Limb (tissue), 2 donors: ENCODE measurements around the gene LRCH3.

Source experiments
- DNase-seq, 2 donors: peaks; one replicate each; pipeline ENCODE4 v3.0.0-alpha.2; 2016; ENCODE audit errors: extremely low spot score in 2 of 2

The LRCH3 gene

DNA sequence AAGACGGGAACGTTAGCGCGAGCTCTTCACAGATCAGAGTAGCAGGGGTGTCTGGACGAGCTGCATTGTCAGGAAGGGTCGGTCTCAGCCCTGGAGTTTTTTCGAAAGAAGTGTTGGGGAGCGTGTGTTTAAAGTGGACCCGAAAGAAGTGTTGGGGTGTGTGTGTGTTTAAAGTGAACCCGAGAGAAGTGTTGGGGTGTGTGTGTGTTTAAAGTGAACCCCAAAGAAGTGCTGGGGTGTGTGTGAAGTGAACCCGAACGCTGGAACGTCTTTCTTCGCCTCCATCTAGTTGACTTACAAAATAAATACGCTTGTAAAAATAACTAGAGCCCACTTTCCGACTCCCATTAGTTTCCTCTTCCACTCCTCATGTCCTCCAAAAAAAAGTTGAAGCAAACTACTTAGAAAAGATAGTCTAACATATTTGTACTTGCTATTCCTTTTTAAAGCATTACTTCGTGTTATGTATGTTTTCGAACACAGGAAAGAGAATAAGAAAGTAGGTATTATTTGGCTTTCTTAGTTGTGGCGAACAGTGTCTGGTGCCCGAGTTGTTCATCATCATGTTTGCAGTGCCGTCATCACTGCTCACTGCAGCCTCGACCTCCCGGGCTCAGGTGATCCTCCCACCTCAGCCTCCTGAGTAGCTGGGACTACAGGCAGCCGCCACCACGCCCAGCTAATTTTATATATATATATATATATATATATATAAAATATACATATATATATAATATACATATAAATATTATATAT lies 1.0 kb downstream of the LRCH3 start:
- no peak for DNase-seq

DNA sequence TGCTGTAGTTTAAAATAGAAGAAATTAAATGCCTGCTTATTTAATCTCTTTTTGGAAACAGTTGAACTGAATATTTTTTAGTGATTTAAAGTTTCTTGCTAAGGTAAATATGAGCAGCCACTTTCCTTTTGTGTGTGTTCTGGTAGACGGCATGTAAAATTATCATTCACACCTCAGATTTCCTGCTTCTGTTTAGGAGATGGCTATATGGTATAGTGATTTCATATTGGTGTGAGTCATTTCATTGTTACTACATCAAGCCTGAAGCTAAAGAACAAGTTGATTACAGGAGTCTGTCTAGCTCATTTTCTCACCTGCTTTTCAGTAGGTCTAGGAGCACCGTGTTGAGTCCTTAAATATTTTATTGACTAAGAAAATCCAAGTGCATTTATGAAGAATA lies 2.2 kb downstream of the LRCH3 start:
- DNase-seq = no peak

DNA sequence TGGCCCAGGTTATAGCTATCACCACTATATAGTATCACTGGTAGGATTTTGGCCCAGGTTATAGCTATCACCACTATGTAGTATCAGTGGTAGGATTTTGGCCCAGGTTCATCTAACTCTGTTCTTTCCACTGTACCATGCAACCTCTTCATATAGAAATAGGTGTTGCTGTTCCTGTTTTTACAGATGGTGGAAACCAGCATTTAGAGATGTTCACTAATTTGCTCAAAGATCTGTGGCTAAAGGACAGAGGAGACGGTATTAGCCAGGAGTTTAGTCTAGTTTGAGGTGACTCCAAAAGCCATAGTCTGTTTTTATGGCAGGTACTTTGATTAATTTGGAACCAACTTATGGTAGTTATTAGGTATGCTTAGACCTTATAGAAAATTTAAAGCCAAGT lies 3.1 kb downstream of the LRCH3 start:
- DNase-seq = no peak

DNA sequence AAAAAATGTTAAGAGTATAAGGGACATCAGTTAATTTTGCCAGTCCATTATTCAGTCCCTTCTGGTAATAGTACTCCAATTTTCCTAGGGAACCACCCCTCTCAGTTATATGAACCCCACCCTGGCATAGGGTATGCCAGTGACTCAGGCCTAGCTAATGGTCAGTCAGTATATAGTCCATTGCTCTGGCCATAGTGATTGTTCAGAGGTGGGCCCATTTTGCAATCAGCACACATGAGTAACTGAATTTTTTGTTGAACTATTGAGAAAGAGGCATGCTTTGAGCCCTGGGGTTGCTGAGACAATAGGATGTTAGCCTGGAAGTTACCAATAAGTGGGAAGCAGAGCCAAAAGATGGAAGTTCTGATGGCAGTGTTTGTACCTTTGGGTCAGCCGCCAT lies 4.1 kb downstream of the LRCH3 start:
- DNase-seq = no peak

DNA sequence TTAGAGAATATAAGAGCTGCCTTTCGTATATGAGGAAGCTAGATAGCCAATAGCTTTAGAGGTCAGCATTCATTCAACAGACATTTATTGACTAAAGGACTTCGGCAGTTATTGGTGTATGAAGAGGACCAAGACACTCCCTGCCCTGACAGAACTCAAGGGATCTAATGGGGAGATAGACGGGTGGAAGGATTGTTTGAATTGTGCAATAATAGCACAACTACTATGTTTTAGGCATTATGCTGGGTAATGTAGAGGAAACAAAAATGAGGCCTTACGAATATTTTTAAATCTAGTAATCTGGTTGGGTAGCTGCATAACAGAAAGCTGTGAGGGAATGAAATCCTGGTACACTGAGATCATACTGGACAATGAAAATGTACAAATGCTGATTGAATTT lies 5.0 kb downstream of the LRCH3 start:
- DNase-seq = no peak

DNA sequence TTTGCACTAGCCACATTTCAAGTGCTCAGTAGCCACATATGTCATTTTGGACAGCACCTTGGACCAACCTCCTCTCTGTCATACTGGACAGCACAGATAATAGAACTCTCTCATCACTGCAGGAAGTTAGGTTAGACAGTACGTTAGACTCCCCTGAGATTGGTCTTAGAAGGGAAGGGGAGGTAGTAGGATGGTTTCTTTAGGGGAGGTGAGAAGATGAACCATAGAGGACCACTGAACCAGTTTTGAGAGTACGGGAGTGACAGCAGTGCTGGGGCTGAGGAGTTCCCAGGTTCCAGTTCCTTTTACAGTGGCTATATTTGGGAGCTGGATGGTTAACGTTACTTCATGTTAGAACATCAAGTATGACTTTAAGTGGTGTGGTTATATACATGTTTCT lies 7.8 kb downstream of the LRCH3 start:
- DNase-seq = no peak

DNA sequence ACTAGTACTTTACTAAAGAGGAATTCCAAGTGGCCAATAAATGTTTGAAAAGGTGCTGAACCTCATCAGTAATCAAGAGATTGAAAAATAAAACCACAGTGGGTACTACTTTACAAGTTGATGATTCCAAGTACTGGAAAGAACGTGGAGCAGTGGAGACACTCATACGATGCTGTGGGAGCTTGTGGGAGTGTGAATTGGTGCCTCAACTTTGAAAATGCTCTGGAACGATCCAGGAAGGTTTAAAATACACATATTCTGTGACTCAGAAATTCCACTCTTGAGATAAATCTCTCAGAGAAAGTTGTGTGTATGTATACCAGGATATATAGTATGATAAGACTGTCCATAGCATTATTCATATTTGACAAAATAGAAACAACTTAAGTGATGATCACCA lies 9.3 kb downstream of the LRCH3 start:
- no peak for DNase-seq

DNA sequence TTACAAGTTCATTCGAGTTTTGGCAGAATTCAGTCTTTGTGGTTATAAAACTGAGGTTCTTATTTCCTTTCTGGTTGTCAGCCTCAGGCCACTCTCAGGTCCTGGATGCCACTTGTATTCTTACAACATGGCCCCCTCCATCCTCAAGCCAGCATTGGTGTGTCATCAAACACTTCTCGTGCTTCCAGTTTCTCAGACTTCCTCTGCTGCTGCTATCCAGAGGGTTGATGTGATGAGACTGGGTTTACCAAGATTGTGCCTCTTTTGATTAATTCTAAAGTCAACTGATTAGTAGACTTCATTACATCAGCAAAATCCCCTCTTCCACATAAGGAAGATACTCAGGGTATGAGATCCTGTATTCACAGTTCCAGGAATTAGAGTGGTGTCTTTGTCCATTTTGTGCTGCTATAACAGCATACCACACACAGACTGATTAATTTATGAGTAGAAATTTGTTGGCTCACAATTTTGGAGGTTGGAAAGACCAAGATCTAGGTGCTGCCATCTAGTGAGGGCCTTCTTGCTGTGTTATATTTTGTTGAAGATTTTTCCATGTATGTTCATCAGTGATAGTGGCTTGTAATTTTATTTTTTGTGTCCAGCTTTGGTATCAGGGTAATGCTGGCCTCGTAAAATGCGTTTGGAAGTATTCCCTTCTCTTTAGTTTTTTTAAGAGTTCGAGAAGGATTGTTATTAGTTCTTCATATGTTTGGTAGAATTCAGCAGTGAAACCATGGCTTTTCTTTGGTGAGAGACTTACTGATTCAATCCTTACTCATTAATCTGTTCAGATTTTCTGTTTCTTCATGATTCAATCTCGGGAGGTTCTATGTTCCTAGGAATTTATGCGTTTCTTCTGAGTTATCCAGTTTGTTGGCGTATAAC lies 11.1 kb downstream of the LRCH3 start:
- DNase-seq = no peak

DNA sequence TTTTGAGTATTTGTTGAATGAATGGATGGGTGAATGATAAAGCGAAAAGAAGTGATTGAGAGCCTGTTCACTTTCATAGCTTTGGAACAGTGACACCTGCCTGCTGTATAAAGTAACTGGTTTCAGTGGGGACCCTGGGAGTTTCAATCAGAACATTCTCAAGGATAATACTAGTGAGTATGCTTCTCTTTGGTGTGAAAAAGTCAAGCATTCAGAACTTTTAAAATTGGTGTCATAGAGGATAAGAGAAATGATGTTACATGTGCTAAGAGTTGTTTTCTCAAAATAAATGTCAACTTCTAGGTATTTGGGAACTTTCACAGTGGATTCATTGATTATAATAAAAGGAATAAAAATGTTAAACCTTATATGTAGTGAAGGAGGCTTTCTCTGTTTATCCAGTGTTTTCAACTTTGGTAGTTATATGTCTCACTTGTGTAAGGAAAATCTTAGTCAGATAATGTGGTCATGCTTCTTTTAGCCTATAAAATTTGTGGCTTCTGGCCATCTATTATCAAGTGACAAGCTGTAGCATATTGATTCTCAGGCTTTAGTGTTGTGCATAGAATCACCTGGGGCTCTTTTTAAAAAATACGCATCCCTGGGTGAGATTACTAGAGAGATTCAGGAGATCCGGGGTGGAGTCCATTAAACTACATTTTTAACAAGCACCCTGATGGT lies 11.9 kb downstream of the LRCH3 start:
- no peak for DNase-seq

DNA sequence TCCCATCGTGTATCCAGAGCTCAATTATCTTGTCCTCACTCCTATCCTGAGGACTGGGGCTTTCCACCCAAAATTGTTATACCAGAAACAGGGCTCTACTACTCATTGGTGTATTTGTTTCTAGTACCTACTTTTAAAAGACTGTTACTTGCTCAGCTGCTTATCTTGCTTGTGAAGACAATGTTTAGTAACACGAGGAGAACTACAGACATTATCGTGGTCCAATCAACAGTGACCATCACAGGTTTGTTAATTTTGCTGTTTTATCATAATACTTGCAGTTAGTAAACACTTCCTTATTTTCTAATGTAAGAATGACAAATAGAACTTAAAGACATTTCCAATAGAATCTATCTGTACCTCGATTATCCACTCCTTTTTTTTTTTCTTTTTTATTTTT lies 13.5 kb downstream of the LRCH3 start:
- DNase-seq = no peak

DNA sequence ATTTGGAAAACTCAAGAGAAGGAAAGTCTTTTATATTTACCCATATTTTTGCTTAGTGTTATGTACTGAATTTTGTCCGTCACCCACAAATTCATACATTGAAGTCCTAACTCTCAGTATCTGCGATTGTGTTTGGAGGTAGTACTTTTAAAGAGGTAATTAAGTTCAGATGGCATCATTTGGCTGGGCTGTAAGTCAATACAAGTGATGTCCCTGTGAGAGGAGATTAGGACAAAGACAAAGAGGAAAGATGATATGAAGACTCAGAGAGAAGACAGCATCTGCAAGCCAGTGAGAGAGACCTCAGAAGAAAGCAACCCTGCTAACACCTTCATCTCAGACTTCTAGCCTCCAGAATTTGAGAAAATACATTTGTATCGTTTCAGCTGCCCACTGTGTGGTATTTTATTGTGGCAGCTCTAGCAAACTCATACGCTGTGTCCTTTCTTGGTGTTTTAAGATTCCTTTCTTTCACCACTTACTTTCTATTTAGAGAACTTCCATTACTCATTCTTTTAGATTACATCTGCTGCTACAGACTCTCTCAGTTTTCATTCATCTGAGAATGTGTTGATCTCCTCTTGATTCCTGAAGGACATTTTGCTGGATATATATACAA lies 17.0 kb downstream of the LRCH3 start:
- no peak for DNase-seq

DNA sequence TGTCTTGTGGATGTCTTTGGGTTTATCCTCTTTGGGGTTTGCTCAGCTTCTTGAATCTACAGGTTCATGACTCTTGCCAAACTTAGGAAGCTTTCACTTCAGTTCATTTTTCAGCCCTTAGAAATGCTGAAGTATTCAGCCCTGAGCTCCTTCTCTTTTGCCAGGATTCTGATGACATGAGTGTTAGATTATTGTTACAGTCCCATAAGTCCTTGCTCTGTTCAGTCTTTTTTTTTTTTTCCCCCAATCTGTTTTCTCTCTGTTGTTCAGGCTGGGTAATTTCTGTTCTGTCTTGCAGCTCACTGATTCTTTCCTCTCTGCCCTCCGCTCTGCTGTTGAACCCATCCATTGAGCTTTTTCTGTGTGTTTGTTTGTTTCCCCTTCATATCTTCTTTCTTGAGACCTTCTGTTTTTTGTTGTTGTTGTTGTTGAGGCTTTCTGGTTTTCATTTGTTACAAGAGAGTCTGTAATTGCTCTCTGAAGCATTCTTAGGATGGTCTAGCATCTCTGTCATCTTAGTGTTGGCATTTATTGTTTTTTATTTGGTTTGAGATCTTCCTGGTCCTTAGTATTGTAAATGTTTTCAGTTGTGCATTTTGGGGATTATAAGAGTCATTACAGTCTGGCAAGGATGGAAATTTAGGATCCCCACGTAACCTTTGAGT lies 18.4 kb downstream of the LRCH3 start:
- no peak for DNase-seq

DNA sequence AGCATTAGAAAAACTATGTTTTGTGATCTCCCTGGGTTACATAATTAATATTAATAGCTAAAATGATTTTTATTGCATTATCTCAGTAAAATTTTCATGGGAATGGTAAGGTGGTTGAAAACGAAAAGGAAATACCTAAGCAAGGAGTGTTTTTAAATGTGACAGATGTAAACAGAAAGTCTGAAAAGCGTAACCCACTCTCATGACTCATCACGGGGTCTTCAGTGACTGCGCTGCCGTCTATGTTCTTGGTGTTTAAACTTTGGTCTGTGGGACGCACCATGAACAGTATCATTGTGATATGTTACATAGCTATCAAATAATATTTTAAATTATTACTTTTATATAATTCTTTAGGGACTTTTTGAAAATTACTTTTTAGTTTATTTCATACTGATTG lies 19.8 kb downstream of the LRCH3 start:
- no peak for DNase-seq

DNA sequence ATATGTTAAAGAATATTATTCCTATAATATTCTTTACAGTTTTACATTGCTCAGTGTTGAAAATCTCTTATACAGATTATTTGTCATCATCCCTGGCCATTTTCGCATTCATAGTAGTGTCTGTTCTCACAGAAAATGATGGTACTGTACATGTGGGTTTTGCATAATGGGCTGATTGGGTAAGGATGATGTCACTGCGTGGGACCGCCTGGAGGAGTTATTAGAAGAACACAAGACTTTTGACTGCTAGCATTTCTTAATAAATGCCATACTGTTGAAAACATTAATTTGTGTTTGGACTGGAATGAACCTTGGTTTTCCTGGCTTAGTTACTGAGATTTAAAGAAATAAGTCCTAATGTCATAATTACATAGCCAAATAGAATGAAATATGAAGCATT lies 20.3 kb downstream of the LRCH3 start:
- DNase-seq = peak in 1 of 2 donors; percentile 32

DNA sequence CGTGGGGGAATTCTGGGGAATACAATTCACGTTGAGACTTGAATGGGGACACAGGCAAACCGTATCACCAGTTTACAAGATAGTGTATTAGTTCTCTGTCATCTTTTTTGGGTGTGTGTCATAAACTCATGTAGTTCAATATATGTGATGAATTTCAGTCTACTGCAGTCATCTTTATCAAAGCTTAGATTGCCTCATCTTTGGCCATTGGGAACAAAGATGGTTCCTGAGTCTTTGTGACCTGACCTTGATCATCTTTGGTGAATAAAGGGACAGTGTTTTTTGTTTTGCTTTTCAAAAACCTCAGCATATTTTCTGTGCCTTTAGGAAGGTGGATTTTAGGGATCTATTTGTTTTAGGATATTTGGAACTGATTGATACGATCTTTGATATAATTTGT lies 23.3 kb downstream of the LRCH3 start:
- no peak for DNase-seq

DNA sequence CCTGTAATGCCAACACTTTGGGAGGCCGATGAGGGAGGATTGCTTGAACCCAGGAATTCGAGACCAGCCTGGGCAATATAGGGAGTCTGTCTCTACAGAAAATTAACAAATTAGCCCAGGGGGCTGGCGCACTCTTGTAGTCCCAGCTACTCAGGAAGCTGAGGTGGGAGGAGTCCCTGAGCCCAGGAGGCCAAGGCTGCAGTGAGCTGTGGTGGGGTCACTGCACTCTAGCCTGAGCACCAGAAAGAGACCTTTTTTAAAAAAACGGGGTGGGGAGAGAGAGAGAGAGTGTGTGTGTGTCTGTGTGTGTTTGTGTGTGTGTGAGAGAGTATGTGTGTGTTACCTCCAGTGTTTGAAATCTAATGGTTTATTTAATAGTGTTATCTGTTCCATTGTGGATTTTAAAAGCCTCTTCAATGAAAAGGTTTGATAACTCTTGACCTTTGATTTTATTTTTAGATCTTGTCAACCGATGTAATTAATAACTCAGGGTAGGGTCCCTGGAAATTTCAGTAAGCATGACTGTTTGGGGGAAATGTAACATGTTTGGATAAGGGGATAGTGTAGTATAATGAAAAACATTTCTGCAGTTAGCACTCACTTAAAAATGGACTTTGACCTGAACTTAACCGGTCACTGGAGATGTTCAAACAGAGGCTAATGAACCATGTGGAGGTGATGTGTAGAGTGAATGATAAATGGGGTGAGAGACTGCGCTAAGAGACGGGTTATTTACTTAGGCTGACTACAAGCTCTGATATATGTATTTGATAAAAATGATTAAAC lies 29.7 kb downstream of the LRCH3 start:
- DNase-seq = no peak

DNA sequence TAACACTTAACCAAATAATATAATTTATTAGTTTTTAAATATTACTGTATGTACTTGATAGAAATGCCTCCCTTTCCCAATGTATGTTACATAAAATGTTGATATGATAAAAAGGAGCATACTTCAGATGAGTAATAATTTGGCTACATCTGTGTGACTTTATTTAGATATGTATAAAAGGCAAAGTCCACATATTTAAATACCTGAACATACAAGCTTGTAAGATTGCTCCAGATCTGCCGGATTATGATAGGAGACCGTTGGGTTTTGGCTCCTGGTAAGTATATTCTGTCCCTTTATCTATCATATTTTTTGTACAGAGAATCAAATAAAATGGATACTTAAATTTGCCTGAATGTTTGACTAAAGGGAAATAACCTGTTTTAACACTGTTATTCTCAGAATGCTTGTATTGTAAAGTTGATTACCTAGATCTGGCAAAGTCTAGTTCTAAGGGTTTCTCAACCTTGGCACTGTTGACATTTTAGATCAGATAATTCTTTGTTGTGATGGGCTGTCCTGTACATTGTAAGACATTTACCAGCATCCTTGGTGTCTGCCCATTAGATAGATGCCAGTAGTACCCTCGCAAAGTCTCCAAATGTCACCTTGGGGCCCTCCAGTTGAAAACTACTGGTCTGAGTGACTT lies 38.5 kb downstream of the LRCH3 start:
- no peak for DNase-seq

DNA sequence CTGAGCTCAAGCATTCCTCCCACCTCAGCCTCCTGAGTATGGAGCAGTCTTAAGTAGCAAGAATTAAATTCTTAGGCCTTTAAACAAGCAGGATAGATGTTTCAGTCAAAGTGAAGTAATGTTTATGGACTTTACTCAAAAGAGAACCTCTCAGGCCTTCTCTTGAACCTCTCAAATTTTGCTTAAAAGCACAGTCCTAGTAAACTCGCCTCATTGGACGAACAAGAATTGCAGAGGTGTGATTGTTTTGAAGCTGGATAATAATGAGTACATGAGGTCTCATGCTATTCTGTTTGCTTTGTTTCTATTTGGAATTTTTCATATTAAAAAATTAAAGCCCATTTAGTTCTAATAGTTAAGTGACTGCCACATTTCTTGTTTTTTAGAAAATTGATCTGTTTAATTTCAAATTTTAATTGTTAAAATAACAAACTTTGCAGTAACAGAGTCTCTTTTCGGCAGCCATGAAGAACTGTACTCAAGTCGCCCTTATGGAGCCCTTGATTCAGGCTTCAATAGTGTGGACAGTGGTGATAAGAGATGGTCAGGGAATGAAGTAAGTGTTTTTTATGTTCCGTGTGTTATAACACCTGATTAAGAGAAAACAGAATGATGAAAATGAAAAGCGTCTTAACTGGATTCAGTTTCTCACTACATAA lies 39.4 kb downstream of the LRCH3 start:
- no peak for DNase-seq

DNA sequence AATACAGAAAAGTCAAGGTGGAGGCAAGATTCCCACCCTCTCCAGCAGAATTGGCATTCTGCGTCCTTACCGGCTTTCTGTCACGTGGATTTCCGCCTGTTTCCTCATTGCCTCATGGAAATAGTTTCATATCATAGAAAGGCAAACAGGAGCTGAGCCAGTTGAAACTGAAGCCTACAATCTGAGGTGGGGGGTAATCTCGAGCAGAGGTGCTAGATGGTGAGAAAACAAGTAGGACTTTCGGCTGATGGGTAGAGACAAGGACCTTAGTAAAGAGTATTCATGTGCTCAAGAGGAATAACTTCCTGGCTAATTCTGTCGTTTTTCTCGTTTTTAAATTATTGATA lies 39.9 kb downstream of the LRCH3 start:
- no peak for DNase-seq
